CD4-positive, CD25-positive, alpha-beta regulatory T cell (primary cell): ENCODE data around the gene CYP46A1. TPM values are rescaled to one million over a fixed set of nuclear protein-coding genes. Genes with fewer than 3 reads are reported as not detected.

Source experiments
- ATAC-seq, 2 donors: fragments of 150-1000 bp; cut with Tn5 transposase; one replicate each; pipeline ENCODE4 v1.10.0; 2021; ENCODE audit warnings: low read depth in 2 of 2, moderate number of reproducible peaks in 2 of 2, moderate library complexity in 1 of 2
- DNase-seq, 3 donors: peaks; one replicate each; pipeline versions ENCODE4 v3.0.0 to v3.0.0-alpha.2; 2012 to 2022; ENCODE audit warnings: mixed read lengths in 1 of 3
- H3K27ac ChIP-seq: one replicate; pipeline ENCODE4 v1.7.0; 2013; ENCODE audit warnings: mild to moderate bottlenecking, low read length; ENCODE audit not compliant: insufficient read depth, poor library complexity, severe bottlenecking
- H3K27me3 ChIP-seq: one replicate; pipeline ENCODE4 v1.7.0; 2013; ENCODE audit warnings: low read length; ENCODE audit not compliant: control insufficient read depth, insufficient read depth
- H3K36me3 ChIP-seq: one replicate; pipeline ENCODE4 v1.7.0; 2013; ENCODE audit warnings: mild to moderate bottlenecking, low read length, moderate library complexity; ENCODE audit not compliant: control insufficient read depth, insufficient read depth
- H3K4me1 ChIP-seq: 2 replicates; pipeline ENCODE4 v1.7.0; 2013; ENCODE audit warnings: mild to moderate bottlenecking, low read length; ENCODE audit not compliant: insufficient read depth, control insufficient read depth, poor library complexity, severe bottlenecking
- H3K4me3 ChIP-seq: one replicate; pipeline ENCODE4 v1.7.0; 2013; ENCODE audit warnings: low read depth, mild to moderate bottlenecking, low read length, moderate library complexity
- H3K9me3 ChIP-seq, 2 experiments: 1 replicate in 1 of 2; 2 replicates in 1 of 2; pipeline ENCODE4 v1.7.0; 2013; ENCODE audit warnings: low read length in 2 of 2, mild to moderate bottlenecking in 1 of 2, moderate library complexity in 1 of 2; ENCODE audit not compliant: control insufficient read depth in 2 of 2
- H3K27ac Mint-ChIP-seq, 3 donors: one replicate each; pipeline ENCODE4 v1.8.0; 2020 to 2022; ENCODE audit warnings: mild to moderate bottlenecking in 3 of 3, mixed read lengths in 3 of 3, moderate library complexity in 2 of 3
- H3K27me3 Mint-ChIP-seq: one replicate; pipeline ENCODE4 v1.8.0; 2022; ENCODE audit warnings: mild to moderate bottlenecking, mixed read lengths
- H3K36me3 Mint-ChIP-seq: one replicate; pipeline ENCODE4 v1.8.0; 2020; ENCODE audit warnings: mixed read lengths
- H3K4me1 Mint-ChIP-seq, 4 donors: one replicate each; pipeline ENCODE4 v1.8.0; 2020 to 2022; ENCODE audit warnings: mixed read lengths in 4 of 4, mild to moderate bottlenecking in 1 of 4
- H3K4me3 Mint-ChIP-seq, 4 donors: one replicate each; pipeline ENCODE4 v1.8.0; 2020 to 2022; ENCODE audit warnings: mild to moderate bottlenecking in 4 of 4, mixed read lengths in 4 of 4, moderate library complexity in 3 of 4
- H3K9me3 Mint-ChIP-seq, 7 donors: one replicate each; pipeline ENCODE4 v1.8.0; 2020 to 2022; ENCODE audit warnings: mixed read lengths in 7 of 7, mild to moderate bottlenecking in 3 of 7, moderate library complexity in 2 of 7
- polyA plus RNA-seq, 4 donors: library from polyadenylated mRNA; unstranded; fragments of 300-500 nt; fragmentation: Illumina TruSeq; gene quantifications; one replicate each; pipeline ENCODE4 v1.2.3, GENCODE V29; 2021
- total RNA-seq: library from RNA; stranded (reverse); gene quantifications from one replicate; pipeline ENCODE4 v1.2.3, GENCODE V29; 2022

Gene CYP46A1
- total and polyA plus RNA-seq, 5 donors from 2014 or later, result not detected

DNA sequence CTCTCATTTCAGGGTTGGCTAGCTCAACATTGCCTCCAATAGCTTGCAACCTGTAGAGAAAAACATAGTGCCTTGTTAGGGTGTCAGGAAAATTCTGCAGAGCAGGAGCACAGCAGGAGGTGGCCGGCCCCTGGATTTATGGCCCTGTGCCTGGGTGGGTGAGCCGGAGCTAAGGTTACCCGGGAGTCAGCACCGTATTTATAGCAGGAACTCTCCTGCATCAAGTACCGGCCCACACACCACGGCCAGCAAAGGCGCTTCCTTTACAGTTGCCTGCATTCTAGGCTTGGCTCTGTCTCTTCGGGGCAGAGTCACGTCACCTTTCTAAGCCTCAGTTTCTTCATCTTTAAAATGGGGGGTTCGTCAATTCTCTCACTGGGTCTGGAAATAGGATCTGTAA, 56.3 kb downstream of the CYP46A1 start:
- no peak for DNase-seq
- Mint-ChIP-seq H3K27ac (no peak overlapping the region), H3K9me3 (peaks cover 0 to 3% (median 0%) of the 10 kb centered on the region in 7 donors), H3K4me1 (no peaks in the 10 kb centered on the region), H3K4me3 (no peak overlapping the region), H3K36me3 (no peaks in the 10 kb centered on the region), H3K27me3 (peaks cover 21% of the 10 kb centered on the region)
- H3K4me3 ChIP-seq, result no peak overlapping the region
- H3K4me1 ChIP-seq, result no peaks in the 10 kb centered on the region
- H3K36me3 ChIP-seq, result no peaks in the 10 kb centered on the region
- ATAC-seq, result no peak
- H3K27ac ChIP-seq, result no peak overlapping the region
- peaks cover 2% of the 10 kb centered on the region for H3K27me3 ChIP-seq
- no peaks in the 10 kb centered on the region for H3K9me3 ChIP-seq

DNA sequence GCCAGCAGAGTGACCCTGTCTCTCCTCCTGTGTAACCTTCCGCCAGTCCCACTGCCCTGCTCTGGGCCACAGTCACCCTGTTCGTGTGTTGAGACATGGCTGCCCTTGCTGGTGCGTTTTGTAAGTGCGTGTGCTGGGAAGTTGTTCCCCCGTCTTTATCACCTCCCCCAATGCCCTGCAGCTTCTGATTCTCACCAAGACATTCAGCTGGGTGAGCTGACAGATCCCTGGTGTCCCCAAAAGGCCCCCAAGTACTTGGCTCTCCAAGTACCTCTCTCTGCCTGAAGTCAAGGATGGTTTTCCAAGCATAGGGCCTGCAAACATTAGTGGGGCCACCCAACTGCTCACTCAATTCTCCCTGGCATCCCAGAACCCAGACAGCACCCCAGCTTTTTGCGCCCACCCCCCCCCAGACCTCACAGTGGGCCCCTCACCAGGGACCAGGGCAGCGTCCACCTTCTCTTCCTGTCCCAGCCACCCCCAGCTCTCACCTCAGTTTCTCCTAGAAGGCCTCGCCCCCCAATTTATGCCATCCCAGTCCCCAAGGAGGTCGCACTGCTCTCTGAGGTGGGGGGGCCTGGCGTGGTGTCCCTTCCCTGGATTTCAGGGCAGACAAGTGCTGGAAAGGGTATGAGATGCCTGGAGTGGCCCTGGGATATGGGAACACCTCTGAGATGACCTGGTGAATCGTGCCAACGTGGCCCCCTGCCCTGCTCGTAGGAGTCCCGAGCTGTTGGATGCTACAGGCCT, 57.3 kb downstream of the CYP46A1 start:
- no peak overlapping the region for H3K27ac Mint-ChIP-seq
- peaks cover 21% of the 10 kb centered on the region for H3K27me3 Mint-ChIP-seq
- no peaks in the 10 kb centered on the region for H3K9me3 ChIP-seq
- H3K4me1 Mint-ChIP-seq, result peaks cover 0 to 6% (median 2%) of the 10 kb centered on the region in 4 donors
- no peak overlapping the region for H3K4me3 ChIP-seq
- H3K27ac ChIP-seq, result no peak overlapping the region
- no peaks in the 10 kb centered on the region for H3K36me3 Mint-ChIP-seq
- no peaks in the 10 kb centered on the region for H3K4me1 ChIP-seq
- peaks cover 0 to 1% (median 0%) of the 10 kb centered on the region in 7 donors for H3K9me3 Mint-ChIP-seq
- H3K27me3 ChIP-seq, result peaks cover 6% of the 10 kb centered on the region
- H3K4me3 Mint-ChIP-seq, result no peak overlapping the region
- DNase-seq (no peak), ATAC-seq (no peak)
- no peaks in the 10 kb centered on the region for H3K36me3 ChIP-seq

GRCh38 chr14:99742074-99742473, 58.0 kb downstream of the CYP46A1 start:
- no peak overlapping the region for H3K4me3 Mint-ChIP-seq
- ATAC-seq (no peak), DNase-seq (no peak)
- Histone ChIP-seq H3K4me3 (no peak overlapping the region), H3K27ac (no peak overlapping the region), H3K27me3 (peaks cover 6% of the 10 kb centered on the region), H3K9me3 (no peaks in the 10 kb centered on the region), H3K36me3 (no peaks in the 10 kb centered on the region), H3K4me1 (peaks cover 4% of the 10 kb centered on the region)
- peaks cover 21% of the 10 kb centered on the region for H3K27me3 Mint-ChIP-seq
- no peaks in the 10 kb centered on the region for H3K36me3 Mint-ChIP-seq
- peaks cover 0 to 1% (median 0%) of the 10 kb centered on the region in 7 donors for H3K9me3 Mint-ChIP-seq
- H3K27ac Mint-ChIP-seq, result no peak overlapping the region
- H3K4me1 Mint-ChIP-seq, result peaks cover 0 to 8% (median 2%) of the 10 kb centered on the region in 4 donors

DNA sequence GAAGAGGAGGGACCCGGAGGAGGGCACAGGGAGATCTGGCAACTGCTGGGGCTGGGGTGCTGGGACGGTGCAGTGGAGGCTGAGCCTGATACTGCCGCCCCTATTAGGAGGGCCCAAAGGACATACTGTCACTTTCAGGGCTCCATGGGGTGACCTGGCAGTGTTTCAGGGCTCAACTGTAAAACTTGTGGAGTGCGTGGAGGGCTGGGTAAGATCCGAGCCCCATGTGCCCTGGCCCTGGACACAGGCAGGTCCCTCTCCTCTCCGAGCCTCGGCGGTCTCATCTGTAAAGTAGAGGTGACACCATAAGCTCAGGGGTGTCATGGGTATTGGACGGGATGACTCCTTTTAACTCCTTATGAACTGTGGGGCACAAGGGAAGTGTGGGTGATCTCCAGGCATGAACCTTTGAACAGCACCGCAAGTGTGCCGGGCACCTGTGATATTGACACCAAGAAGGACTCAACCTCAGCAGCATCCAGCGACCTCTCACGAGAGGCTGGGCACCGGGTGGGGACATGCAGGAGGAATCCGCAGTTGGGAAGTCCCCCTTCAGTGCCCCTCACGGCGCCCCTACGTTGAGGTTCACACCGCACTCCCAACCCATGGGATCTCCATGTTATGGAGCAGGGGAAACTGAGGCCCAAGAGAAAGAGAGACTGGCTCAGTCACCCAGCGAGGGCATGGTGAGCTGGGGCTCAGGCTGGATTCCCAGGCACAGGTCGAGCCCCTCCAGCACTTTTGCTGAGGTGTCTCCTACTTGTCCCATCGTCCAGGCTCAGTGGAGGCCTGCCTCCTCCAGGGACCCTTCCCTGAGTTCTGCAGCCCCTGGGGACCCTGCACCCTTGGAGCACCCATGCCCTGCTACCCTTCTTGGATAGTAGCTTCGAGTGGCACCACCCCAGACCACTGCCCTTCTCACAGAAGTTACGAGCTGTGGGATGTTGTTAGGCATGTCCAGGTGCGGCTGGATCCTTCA, 58.7 kb downstream of the CYP46A1 start:
- ATAC-seq, result no peak
- H3K36me3 Mint-ChIP-seq, result no peaks in the 10 kb centered on the region
- H3K9me3 Mint-ChIP-seq, result peaks cover 0 to 1% (median 0%) of the 10 kb centered on the region in 7 donors
- Histone ChIP-seq H3K27ac (no peak overlapping the region), H3K36me3 (no peaks in the 10 kb centered on the region), H3K4me3 (no peak overlapping the region), H3K27me3 (peaks cover 4% of the 10 kb centered on the region), H3K9me3 (no peaks in the 10 kb centered on the region), H3K4me1 (peaks cover 4% of the 10 kb centered on the region)
- peaks cover 0 to 11% (median 2%) of the 10 kb centered on the region in 4 donors for H3K4me1 Mint-ChIP-seq
- H3K4me3 Mint-ChIP-seq, result no peak overlapping the region
- H3K27me3 Mint-ChIP-seq, result peaks cover 21% of the 10 kb centered on the region
- no peak overlapping the region for H3K27ac Mint-ChIP-seq
- no peak for DNase-seq

DNA sequence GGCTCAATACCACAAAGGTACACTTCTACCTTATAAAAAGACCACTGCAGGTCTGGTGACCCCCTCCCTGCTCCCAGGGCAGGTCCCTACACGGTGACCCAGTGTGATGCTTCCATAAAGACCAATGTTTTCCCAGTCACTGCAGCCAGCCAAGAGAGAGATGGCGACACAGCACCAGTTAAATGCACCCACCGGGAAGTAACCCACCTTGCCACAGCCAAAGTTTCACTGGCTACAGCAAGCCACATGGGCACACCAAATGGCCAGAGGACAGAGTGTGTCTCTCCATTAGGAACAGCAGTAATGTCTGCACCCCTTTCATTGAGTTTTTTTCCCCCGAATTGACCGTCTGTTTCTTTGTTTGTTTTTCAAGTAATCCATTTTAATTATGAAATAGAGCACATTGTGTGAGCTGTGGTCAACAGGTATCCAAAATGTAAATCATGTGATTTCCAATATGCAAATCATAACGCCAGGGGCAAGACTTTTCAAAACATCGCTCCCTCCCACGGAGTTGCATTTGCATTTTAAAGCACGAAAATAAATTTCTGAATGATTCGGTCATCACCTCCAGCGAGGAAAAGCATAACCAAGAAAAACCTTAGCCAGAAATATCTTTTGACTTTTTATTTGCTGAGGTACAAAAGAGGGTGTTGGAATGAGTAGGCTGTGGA, 60.2 kb downstream of the CYP46A1 start:
- Histone ChIP-seq H3K27ac (no peak overlapping the region), H3K36me3 (no peaks in the 10 kb centered on the region), H3K4me1 (peaks cover 4% of the 10 kb centered on the region), H3K9me3 (no peaks in the 10 kb centered on the region), H3K4me3 (no peak overlapping the region), H3K27me3 (peaks cover 4% of the 10 kb centered on the region)
- Mint-ChIP-seq H3K36me3 (no peaks in the 10 kb centered on the region), H3K27ac (no peak overlapping the region), H3K4me1 (peaks cover 0 to 11% (median 2%) of the 10 kb centered on the region in 4 donors), H3K9me3 (peaks cover 0 to 1% (median 0%) of the 10 kb centered on the region in 7 donors), H3K27me3 (peaks cover 15% of the 10 kb centered on the region), H3K4me3 (no peak overlapping the region)
- DNase-seq, result no peak
- ATAC-seq, result no peak

DNA sequence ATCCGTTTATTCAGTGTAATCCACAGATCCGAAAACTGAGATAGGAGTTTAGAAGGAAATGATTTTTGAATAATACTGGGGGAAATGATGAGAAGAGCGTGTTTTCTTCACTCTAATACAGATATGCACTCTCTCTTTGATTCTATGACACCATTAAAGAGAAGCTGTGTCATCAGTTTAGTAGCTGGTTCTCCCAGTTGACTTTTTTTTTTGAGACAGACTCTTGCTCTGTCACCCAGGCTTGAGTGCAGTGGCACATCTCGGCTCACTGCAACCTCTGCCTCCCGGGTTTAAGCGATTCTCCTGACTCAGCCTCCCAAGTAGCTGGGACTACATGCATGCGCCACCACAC, 60.8 kb downstream of the CYP46A1 start:
- Mint-ChIP-seq H3K9me3 (no peaks in the 10 kb centered on the region), H3K27me3 (peaks cover 11% of the 10 kb centered on the region)
- ATAC-seq, result no peak

GRCh38 chr14:99745307-99745951, 61.3 kb downstream of the CYP46A1 start:
- no peaks in the 10 kb centered on the region for H3K36me3 Mint-ChIP-seq

More for the DNA sequence above, 60.8 kb downstream of the CYP46A1 start:
- Mint-ChIP-seq H3K4me3 (peak overlapping the region in 1 of 4 donors; percentile 78), H3K36me3 (no peaks in the 10 kb centered on the region), H3K27ac (no peak overlapping the region), H3K4me1 (peaks cover 0 to 11% (median 2%) of the 10 kb centered on the region in 4 donors)
- no peak for DNase-seq
- H3K9me3 ChIP-seq, result no peaks in the 10 kb centered on the region
- H3K4me3 ChIP-seq, result no peak overlapping the region
- H3K36me3 ChIP-seq, result no peaks in the 10 kb centered on the region
- H3K27me3 ChIP-seq, result peaks cover 4% of the 10 kb centered on the region
- no peak overlapping the region for H3K27ac ChIP-seq
- peaks cover 4% of the 10 kb centered on the region for H3K4me1 ChIP-seq

More at GRCh38 chr14:99745307-99745951, 61.3 kb downstream of the CYP46A1 start:
- H3K27ac ChIP-seq, result no peak overlapping the region
- Mint-ChIP-seq H3K27ac (no peak overlapping the region), H3K9me3 (no peaks in the 10 kb centered on the region), H3K4me1 (peaks cover 0 to 11% (median 2%) of the 10 kb centered on the region in 4 donors), H3K4me3 (peak overlapping the region in 1 of 4 donors; percentile 78), H3K27me3 (peaks cover 11% of the 10 kb centered on the region)
- H3K27me3 ChIP-seq, result peaks cover 4% of the 10 kb centered on the region
- peaks cover 4% of the 10 kb centered on the region for H3K4me1 ChIP-seq
- ATAC-seq (no peak), DNase-seq (no peak)
- no peaks in the 10 kb centered on the region for H3K9me3 ChIP-seq
- no peak overlapping the region for H3K4me3 ChIP-seq
- H3K36me3 ChIP-seq, result no peaks in the 10 kb centered on the region
